ENCODE measurements around the gene MAB21L3.

The MAB21L3 gene

GRCh38 chr1:116110567-116111523 is at the start of gene MAB21L3:
Gene MAB21L3, plus strand, starts transcription at chr1:116111399. Its CDS starts 1,217 bp downstream, at chr1:116112616.
- DNase-seq = no peak

DNA sequence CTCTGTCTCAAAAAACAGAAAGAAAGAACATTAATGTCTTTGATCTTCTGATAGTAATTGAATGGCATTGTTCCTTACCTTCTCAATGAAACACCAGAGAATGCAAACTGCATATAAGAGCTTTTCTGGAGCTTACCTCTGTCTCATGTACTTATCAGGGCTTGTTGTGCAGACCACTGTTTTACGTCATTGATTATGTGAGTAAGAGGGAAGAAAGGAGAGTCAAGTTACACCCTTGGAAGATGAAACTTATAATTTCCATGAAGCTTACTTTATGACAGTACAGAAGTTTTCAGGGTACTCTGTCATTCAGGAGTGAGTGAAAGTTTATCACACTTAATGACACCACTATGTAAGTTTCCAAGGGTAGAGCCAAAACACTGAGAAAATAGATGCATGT is 49.0 kb upstream of the MAB21L3 start:
- DNase-seq = no peak

DNA sequence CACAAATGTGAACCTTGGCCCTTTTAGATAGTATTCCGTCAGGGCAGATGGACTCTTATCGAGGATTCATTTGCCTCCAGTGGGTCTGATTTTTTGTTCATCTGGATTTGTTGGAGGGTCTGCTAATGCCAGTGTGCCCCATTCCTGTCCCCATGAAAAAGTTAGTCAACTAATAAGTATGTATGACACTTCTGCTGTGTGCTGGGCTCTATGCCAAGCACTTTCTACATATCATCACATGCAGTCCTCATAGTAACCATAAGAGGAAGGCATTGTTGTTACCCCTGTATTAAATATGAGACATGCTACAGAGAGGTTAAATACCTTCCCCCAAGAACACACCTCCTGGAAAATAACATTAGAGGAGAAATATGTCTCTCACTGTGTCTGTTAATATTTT is 46.6 kb upstream of the MAB21L3 start:
- DNase-seq = no peak

DNA sequence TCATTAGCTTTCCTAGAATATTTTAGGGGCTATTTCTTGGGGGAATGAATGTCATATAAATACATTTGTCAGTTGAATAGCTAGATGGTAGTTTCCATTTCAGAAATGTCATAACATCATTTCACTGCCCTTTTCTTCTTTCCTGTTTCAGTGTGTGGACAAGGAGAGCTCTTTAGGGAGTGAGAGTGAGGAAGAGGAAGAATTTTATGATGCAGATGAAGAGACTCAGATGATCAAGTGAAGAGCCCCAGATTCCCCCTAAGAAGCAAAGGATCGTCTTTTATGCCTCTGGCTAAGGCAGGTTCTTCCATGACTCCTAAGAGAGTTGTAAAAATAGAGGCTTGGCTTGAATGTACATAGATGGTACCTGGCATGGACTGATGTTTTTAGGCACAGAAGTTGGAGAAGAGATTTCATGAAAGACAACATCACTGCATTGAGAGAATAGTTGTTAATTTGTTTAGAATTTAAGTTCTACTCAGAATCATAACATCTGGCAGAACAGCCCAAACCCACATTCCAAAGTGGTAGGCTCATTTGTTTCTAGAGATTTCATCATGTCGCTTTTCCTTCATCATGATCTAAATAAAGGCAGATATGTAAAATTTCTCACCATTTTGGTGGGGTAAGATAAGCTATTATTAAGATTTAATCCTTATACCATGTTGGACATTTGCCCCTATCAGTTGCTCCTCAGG is 44.2 kb upstream of the MAB21L3 start:
- no peak for DNase-seq

DNA sequence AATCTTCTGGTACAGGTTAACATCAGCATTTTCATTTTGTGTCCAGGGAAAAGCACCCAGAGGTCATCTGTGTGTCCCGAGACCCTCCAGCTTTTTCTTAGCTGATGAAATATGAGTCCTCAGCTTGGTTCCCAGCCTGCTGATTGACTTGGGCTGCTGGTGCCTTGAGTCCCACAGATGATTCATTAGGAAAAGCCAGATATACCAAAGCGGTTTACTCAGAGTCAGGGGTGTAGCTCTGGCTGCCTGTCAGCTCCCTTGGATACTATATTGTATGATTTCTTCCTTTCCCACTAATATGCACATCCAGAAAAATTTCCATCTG is 43.7 kb upstream of the MAB21L3 start:
- no peak for DNase-seq

- DNase-seq = no peak
Measured at GRCh38 chr1:116075575-116075974, 35.6 kb upstream of the MAB21L3 start.

- no peak for DNase-seq
Measured at GRCh38 chr1:116075990-116076389, 35.2 kb upstream of the MAB21L3 start.

DNA sequence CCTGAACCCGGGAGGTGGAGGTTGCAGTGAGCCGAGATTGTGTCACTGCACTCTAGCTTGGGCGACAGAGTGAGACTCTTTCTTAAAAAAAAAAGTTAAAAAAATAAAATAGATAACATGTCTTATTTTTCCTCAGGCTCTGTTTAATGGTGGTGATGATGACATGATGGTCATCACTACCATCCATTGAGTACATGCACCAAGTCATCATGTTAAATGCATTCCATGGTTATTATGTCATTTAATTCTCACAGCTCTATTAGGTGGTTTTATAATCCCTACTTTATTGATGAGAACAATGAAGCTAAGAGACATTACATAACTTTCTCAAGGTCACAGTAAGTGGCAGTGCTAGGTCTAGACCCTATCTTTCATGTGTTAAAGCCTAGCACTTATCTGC is 34.4 kb upstream of the MAB21L3 start:
- DNase-seq = no peak

DNA sequence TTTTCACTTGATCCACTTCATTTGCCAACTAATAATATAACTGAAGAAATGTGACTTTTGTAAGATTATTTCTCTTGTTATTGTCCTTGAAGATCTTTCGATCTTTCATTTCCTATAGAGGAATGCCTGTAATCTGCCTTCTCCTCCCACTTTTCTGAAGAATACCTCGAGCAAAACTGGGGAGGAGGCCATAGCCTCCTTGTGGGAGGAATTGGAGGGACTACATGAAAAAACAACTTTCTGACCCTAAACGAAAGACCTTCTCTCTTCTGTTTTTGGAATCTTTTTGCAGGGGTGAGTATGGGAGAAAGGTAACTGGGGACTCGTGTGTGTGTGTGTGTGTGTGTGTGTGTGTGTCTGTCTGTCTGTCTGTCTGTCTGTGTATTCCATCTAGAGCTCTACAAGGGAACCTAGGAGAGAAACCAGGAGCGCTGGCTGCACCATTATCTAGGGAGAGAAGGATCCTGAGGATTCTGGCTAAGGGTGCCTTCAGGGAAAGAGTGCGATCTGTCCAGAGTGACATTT is 32.4 kb upstream of the MAB21L3 start:
- no peak for DNase-seq

DNA sequence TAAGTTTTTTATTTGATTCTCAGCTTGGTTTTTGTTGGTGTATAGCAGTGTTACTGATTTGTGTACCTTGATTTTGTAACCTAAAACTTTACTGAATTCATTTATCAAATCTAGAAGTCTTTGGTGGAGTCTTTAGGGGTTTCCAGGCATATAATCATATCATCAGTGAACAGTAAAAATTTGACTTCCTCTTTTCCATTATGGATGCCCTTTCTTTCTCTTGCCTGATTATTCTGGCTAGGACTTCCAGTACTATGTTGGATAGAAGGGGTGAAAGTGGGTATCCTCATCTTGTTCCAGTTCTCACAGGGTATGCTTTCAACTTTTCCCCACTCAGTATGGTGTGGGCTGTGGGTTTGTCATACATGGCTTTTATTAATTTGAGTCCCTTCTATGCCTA is 23.6 kb upstream of the MAB21L3 start:
- DNase-seq = no peak

- DNase-seq = no peak
Measured at GRCh38 chr1:116089870-116090269, 21.3 kb upstream of the MAB21L3 start.

- DNase-seq = no peak
Measured at GRCh38 chr1:116091083-116091482, 20.1 kb upstream of the MAB21L3 start.

- no peak for DNase-seq
Measured at GRCh38 chr1:116092752-116093489, 18.3 kb upstream of the MAB21L3 start.

GRCh38 chr1:116095027-116095426 is 16.2 kb upstream of the MAB21L3 start:
- no peak for DNase-seq

DNA sequence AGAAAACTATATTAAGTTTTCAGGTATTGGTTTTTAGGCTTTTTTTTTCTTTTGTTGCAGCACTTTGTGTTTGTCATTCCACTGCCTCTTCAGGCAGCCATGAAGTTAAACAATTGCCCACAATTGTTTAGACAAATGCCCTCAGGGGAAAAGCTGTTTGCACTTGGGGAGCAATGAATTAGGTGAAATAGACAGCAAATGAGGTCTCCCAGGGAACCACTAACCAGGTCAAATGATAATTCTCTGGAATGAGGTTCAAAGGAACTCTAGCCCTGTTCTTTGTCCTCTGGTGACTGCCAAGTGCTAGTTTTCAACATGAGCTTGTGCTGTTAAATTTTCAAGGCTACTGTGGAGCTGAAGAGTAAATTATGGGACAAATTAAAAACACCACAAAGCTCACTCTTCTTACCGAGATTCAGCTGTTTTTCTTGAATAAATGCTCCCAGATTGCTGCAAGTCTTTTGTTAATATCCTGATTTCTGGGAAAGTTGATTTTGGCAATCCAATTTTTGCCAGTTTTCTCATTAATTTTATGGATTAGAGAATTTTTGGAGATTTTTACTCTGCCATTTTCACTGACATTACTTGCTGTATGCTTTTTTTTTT is 15.1 kb upstream of the MAB21L3 start:
- no peak for DNase-seq

GRCh38 chr1:116097626-116098025 is 13.6 kb upstream of the MAB21L3 start:
- DNase-seq = no peak

GRCh38 chr1:116099379-116099778 is 11.8 kb upstream of the MAB21L3 start:
- no peak for DNase-seq

DNA sequence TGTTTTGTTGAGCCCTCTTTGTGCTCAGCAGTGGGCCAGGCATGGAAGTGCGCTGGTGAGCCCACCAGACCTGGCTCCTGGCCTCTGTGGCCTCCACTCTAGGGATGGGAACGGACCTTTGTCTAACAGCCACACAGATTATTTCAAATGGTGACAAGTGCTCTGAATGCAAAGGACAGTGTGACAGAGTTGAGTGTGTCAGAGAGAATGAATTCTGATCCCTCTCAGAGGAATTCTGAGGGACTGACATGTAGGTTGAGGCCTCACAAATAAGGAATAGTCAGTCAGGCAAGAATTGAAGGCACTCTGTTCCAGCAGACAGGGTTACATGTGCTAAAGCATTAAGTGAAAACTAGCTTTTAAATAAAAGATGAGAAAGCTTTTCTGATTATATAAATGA is 11.3 kb upstream of the MAB21L3 start:
- no peak for DNase-seq

DNA sequence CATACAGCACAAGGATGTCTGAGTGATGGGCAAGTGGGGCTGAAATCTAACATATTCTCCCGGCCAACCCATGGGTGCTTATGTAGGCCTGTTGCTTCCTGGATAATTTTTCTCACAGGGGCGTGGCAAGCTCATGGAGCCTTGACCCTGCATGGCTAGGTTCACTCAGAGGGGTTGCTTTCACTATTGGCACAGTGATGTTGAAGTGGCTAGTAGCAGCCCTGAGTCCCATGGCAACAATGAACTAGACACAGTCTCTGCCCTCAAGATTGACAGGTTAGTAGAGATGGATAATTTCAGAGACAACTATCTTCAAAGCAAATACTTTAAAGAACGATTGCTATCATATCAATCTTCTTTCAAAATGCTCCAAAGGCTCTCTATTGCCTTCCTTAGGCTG is 6.5 kb upstream of the MAB21L3 start:
- no peak for DNase-seq

GRCh38 chr1:116105996-116106395 is 5.2 kb upstream of the MAB21L3 start:
- no peak for DNase-seq

- no peak for DNase-seq
Measured at GRCh38 chr1:116106646-116107045, 4.6 kb upstream of the MAB21L3 start.

- no peak for DNase-seq
Measured at GRCh38 chr1:116107371-116107770, 3.8 kb upstream of the MAB21L3 start.

DNA sequence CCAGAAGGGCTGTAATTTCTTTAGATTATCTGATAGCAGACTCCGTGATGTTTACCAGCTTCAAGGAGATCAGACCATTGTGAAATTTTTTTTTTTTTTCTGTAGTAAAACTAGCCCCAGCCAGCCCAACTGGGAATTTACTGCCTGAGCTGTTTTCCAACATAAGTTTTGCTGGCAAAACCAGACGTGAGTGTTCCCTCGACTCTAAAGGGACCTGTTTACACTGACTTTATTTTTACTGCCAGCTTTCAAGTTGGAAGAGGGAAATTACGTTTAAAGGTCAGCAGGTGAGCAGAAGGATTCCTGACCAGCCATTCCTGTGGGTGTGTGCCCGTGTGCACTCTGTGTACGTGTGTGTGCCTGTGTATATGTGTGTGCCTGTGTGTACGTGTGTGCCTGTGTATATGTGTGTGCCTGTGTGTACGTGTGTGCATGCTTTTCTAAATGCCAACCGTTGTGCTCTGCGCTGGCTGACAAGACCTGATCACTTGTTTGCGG is 374 bp downstream of the MAB21L3 start:
- no peak for DNase-seq
